GM12864 (cell line): ENCODE results near the gene ECEL1.

ENCODE experiments used
- DNase-seq: peaks from one replicate; pipeline ENCODE4 v3.0.0-alpha.2; 2011; ENCODE audit warnings: low read depth
- H3K4me3 ChIP-seq: 2 replicates; pipeline ENCODE4 v1.5.1; 2011; ENCODE audit warnings: mild to moderate bottlenecking, low read depth, low read length, control low read depth
- TF ChIP-seq, protein P1 (sequence below): IDR thresholded peaks from 2 replicates; pipeline ENCODE4 v1.5.1; 2011; ENCODE audit warnings: low read depth, mild to moderate bottlenecking, moderate library complexity, low read length, control low read depth, inconsistent platforms; ENCODE audit errors: missing control alignments

The ECEL1 gene

GRCh38 chr2:232478571-232479340 is 8.9 kb downstream of the ECEL1 start:
- H3K4me3 ChIP-seq = no peak overlapping the region
- no peak for DNase-seq
- TF ChIP-seq, protein P1, sequence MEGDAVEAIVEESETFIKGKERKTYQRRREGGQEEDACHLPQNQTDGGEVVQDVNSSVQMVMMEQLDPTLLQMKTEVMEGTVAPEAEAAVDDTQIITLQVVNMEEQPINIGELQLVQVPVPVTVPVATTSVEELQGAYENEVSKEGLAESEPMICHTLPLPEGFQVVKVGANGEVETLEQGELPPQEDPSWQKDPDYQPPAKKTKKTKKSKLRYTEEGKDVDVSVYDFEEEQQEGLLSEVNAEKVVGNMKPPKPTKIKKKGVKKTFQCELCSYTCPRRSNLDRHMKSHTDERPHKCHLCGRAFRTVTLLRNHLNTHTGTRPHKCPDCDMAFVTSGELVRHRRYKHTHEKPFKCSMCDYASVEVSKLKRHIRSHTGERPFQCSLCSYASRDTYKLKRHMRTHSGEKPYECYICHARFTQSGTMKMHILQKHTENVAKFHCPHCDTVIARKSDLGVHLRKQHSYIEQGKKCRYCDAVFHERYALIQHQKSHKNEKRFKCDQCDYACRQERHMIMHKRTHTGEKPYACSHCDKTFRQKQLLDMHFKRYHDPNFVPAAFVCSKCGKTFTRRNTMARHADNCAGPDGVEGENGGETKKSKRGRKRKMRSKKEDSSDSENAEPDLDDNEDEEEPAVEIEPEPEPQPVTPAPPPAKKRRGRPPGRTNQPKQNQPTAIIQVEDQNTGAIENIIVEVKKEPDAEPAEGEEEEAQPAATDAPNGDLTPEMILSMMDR = no peak

DNA sequence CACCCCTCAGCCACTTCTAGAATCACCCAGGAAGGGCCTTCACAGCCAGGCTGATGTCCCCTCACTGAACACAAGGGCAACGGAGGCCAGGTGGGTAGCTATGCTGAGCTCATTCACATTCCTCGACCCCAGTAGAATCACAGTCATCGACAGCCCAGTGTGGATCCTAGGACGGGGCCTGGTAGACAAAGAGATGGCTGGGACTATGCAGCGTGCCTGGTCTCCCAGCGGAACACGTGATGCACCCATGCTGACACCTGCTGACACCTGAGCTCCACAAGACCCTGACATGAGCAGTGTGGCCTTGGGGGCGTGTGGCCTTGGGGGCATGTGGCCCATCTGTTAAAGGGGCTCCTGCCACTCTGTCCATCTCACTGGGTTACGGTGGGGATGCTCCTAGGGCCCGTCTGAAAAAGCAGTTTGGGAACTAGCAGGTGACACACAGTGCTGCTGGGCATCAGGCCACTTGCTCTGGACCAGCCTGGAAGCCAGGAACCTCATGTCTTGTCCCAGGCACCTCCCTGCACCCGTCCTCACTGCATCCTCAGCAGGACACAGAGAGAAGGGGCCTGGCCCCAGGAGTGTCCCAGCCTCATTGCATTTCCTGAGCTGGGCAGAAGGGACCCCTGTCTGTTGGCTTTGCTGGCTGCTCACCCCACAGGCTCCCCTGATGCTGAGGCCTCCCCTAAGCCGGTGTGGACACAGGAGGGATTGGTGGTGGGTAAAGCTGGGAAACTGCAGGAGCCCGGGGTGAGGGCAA is 9.7 kb downstream of the ECEL1 start:
- TF ChIP-seq, protein P1 = no peak
- no peak for DNase-seq
- H3K4me3 ChIP-seq = no peak overlapping the region

- no peak for DNase-seq
- TF ChIP-seq, protein P1 = no peak
- H3K4me3 ChIP-seq = no peak overlapping the region
Measured at GRCh38 chr2:232476791-232477190, 10.8 kb downstream of the ECEL1 start.

- H3K4me3 ChIP-seq = no peak overlapping the region
- TF ChIP-seq, protein P1 = no peak
- DNase-seq = no peak
Measured at GRCh38 chr2:232476045-232476444, 11.6 kb downstream of the ECEL1 start.

- H3K4me3 ChIP-seq = no peak overlapping the region
- TF ChIP-seq, protein P1 = no peak
- DNase-seq = no peak
Measured at GRCh38 chr2:232473467-232473890, 14.2 kb downstream of the ECEL1 start.

DNA sequence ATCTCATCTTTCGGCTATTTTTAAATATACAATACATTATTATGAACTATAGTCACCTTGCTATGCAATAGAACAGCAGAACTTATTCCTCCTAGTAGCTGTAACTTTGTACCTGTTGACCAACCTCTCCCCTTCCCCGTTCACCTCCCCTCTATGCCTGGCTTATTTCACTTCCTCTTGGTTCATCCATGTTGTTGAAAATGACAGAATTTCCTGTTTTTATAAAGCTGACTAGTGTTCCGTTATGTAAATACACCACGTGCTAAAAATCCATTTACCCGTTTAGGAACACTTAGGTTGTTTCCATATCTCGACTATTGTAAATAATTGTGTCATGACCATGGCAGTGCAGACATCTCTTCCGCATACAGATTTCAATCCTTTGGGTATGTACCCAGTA is 21.4 kb downstream of the ECEL1 start:
- TF ChIP-seq, protein P1 = no peak
- no peak for DNase-seq

DNA sequence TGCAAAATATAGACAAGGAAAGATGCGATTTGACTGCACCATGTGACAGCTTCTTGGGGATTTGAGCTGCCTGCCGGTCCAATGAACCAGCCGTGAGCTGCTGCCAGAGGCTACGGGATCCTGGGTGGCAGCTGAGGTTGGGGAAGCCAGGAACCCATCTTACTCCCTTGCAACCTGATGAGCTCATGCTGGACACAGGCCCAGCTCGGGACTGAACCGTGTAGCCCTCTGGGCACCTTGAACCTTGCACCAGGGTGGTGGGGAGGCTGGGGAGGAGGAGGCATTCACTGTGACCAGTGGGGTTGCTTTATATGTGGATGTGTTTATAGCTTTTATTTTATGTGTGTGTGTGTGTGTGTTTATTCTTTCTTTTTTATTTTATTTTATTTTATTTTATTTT is 22.6 kb downstream of the ECEL1 start:
- no peak overlapping the region for H3K4me3 ChIP-seq
- DNase-seq = no peak
- TF ChIP-seq, protein P1 = no peak

More for the DNA sequence above, 21.4 kb downstream of the ECEL1 start:
- H3K4me3 ChIP-seq = no peak overlapping the region
